ENCODE results near the gene MNAT1.
"Not testable (repeated sequence)": the region's sequence is repeated elsewhere in the genome, so short reads cannot be mapped to it uniquely, and the experiment has no call there.

The MNAT1 gene

DNA sequence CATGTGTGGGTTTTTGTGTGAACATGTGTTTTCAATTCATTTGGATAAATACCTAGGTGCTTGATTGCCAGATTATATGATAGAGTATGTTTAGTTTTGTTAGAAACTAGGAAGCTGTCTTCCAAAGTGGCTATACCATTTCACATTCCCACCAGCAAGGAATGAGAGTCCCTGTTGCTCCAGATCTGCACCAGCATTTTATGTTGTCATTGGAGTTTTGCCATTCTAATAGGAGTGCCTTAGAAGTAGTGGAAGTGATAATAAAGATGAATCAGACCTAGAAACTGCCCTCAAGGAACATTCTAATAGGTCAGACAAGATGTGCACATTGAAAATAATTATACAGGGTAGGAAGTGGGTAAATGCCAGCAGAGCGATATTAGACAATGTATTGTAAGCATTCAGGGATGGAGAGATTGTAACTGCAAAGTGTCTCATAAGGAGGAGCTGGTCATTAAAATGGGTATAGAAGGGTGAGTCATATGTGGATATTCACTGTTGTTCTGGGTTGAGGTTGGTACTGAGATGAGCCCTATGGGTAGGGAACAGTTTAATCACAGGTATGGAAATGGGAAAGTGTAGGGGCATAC lies 71.4 kb downstream of the MNAT1 start:
- DNase-seq (ENCODE audit: low read depth in 2 of 2): no peak

DNA sequence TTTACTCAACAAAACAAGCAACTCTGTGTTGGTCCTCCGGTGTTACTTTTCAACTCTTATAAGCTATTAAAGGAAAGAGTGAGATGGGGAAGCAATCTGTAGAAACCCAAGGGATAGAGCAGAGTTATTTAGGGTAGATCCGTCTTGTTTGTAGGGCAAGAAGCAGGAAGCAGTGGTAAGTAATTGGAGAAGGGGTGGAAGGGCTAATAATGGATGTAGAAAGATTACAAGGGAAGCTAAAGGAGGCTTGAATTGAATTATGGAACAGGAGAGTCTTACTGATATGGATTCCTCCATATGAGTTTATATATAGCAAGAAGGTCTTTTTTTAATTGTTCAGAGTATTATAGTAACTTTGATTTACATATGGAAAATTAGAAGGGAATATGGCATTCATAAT lies 72.7 kb downstream of the MNAT1 start:
- DNase-seq (ENCODE audit: low read depth in 2 of 2): no peak

DNA sequence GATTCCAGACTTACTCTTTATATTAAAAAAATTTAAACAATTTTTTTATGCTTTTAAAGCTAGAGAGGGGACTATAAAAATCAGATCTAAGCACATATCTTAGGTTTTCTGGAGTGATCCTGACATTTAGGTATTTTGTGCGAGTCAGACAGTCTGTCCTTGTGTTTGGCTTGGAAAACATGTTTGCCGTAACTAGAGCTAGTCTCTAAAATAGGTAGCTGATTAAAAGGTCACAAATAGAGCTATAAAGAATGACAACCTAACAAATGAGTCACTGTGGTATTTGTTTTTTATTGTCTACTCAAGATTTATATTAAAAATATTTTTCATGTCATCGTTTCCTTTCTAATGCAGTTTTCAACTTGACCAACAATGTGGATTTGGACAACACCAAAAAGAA lies 73.4 kb downstream of the MNAT1 start:
- DNase-seq (ENCODE audit: low read depth in 2 of 2): no peak

DNA sequence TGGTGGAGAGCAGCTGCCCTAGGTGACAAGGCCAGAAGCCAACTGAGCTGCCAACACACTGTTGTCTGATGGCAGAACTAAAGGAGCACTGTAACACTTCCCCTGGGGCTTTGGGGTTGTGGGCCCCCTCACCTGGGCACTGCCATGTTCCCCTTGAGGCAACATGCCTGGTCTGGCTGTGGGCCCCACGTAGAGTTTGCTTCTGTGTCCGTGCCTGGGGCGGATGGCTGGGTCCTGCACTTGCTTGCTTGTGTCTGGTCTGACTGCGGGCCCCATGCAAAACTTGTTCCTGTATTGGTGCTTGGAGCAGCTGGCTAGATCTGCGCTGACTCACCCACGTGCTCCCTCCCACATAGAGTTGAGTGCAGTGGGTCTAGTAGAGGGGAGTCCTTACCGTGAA lies 78.4 kb downstream of the MNAT1 start:
- DNase-seq (ENCODE audit: low read depth in 2 of 2): no peak

DNA sequence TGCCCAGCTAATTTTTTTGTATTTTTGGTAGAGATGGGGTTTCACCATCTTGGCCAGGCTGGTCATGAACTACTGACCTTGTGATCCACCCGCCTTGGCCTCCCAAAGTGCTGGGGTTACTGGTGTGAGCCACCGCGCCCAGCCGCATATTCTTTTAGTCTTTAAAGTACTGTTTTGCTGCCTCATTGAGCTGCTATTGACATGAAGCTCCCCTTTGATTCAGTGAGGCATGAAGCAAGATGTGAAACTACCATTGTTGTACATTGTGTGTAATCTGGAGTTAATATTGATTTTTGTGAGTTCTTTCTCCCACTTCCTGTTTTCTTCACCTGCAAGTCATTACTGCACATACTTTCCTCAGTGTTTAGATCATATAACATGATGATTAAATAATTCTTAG lies 80.8 kb downstream of the MNAT1 start:
- no peak for DNase-seq (ENCODE audit: low read depth in 2 of 2)

DNA sequence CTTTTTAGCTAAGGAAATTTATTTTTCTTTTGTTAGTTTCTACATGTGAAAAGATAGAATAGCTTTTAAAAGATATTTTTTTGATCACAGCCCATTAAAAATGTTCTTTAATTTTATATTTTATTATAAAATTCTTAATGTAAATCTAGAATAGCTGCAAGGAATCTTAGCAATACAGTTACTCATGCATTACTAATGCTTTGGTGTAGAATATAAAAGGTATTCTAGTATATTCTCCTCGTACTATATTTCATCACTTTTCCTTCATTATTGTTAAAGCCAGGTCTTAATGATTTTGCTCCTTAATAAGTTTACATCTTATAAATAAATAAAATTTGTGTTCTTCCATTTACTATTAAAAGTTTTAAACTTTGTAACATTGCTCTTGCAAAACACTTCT lies 82.6 kb downstream of the MNAT1 start:
- DNase-seq (ENCODE audit: low read depth in 2 of 2): no peak

DNA sequence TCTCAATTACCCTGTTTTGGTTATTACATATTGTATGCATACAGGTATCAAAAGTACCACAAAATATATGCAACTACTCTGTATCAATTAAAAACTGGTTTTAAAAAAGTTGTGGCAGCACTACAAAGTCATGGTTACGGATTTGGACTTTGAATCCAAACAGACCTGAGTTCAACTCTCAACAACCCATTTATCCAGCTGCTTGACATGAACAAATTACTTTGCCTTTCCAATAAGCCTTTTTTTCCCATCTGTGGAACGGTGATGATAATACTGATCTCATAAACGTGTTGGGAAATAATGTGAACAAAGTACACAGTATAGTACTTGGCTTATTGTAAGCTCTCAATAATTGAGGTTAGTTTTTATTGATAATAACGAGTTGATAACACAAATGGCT lies 85.0 kb downstream of the MNAT1 start:
- no peak for DNase-seq (ENCODE audit: low read depth in 2 of 2)

DNA sequence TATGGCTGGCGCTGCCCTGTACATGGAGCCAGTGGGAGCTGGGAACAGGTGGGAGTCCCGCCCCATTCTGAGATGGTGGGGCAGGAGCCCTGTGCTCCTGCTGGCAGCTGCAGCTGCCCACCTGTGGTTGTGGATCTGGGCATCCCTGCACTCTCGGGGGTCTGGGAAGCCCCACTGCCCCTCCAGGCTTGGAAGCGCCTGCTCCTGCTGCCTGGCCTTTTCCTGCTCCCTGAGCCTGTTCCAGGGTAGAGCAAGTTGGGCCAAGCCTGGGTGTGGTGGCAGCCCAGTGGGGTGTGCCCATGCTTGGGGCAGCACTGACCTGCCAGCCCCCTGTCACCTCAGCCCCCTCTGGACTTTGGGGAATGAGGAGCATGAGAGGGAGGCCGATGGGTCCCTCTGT lies 104.0 kb downstream of the MNAT1 start:
- no peak for DNase-seq (ENCODE audit: low read depth in 2 of 2)

DNA sequence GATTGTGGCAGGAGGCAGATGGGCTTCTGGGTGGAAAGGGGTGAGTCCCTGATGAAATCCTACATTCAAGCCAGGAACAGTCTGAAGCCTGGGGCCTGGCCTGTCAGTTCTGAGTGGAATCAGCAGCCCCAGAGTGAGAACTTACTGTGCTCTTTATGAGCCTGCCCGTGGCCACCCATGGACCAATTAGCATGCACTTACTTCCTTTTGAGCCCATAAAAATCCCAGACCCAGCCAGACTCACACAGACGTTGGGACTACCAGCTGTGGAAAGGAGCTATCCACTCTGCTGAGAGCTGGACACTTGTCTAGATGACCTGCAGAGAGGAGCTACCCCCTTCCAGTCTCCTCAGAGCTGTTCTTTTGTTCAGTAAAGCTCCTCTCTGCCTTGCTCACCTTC lies 104.5 kb downstream of the MNAT1 start:
- no peak for DNase-seq (ENCODE audit: low read depth in 2 of 2)

DNA sequence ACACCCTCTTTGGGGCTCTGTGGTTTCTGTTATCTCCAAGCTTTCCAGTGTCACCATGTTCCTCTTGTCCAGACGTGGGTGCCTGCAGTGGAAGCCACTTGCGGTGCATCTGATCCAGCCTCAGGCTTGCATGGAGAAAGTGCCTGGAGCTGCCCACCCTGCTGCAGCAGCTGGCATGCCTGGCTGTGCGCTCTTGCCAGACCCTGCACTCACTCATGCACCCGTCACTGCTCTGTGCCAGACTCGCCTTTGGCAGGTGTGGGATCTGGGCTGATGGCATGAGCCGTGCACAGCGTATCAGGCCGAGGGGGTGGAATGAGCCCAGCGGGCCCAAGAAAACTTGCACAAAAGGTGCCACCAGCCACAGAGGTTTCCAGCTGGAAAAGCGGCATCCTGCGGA lies 105.1 kb downstream of the MNAT1 start:
- DNase-seq (ENCODE audit: low read depth in 2 of 2): no peak

DNA sequence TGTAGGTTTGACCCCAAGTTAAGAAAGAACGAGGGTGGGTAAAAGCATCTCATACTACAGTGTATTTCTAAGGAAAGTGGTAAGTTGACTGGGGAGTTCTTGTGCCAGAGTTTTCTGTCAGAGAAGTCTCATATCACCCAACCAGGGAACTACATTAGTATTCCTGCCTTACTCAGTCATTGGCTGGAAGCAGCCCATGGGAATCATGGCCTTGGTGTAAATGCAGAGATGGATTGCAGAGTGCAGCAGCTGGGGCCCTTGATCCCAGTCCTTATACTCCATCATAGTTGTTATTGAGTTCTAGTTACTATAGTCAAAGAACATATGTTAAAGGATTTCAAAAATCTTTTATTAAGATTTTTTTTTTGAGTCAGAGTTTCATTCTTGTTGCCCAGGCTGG lies 105.8 kb downstream of the MNAT1 start:
- DNase-seq (ENCODE audit: low read depth in 2 of 2): no peak

DNA sequence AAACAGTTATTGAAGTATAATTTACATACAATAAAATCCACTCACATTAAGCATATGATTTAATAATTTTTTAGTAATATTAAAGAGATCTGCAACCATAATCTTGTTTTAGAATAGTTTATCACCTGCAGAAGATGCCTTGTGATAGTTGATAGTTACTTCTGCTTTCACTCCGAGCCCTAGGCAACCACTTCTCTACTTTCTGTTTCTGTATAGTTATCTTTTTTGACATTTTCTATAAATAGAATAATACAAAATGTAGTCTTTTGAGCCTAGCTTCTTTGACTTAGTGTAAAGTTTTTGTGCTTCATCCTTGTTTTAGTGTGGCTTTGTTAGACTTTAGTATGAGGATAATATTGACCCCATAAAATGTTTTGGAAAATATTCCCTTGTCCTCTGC lies 111.0 kb downstream of the MNAT1 start:
- no peak for DNase-seq (ENCODE audit: low read depth in 2 of 2)

DNA sequence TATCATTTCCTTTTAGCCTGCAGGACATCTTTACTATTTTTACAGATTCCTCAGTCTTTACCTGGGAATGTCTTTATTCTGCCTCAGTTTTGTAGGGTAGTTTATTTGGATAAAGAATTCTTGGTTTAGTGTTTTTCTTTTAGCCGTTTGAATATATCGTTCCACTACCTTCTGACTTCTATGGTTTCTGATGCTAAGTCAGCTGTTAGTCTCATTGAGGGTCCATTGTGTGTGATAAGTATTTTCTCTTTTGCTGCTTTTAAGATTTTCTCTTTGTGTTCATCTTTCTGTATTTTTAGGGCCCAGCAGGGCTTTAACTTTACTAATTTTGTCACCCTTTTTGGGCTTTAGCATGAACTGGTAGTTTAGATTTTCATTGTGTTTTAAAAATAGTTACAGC lies 113.5 kb downstream of the MNAT1 start:
- DNase-seq (ENCODE audit: low read depth in 2 of 2): no peak

DNA sequence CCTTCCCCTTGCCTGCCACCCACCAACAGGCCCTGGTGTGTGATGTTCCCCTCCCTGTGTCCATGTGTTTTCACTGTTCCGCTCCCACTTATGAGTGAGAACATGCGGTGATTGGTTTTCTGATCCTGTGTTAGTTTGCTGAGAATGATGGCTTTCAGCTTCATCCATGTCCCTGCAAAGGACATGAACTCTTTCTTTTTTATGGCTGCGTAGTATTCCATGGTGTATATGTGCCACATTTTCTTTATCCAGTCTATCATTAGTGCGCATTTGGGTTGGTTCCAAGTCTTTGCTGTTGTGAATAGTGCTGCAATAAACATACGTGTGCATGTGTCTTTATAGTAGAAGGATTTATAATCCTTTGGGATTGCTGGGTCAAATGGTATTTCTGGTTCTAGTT lies 117.1 kb downstream of the MNAT1 start:
- DNase-seq (ENCODE audit: low read depth in 2 of 2): not testable (repeated sequence)

DNA sequence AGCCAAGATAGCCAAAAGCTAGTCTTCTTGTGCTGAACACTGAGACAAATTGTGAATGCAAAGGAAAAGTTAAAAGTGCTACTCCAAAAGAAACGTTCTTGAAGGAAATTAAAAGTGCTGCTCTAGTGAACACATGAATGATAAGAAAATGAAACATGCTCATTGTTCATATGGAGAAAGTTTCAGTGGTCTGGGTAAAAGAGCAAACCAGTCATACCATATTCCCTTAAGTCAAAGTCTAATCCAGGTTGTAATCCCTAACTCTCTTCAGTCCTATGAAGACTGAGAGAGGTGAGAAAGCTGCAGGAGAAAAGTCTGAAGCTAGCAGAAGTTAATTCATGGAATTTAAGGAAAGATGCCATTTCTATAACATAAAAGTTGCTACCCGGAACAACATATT lies 121.5 kb downstream of the MNAT1 start:
- DNase-seq (ENCODE audit: low read depth in 2 of 2): no peak

DNA sequence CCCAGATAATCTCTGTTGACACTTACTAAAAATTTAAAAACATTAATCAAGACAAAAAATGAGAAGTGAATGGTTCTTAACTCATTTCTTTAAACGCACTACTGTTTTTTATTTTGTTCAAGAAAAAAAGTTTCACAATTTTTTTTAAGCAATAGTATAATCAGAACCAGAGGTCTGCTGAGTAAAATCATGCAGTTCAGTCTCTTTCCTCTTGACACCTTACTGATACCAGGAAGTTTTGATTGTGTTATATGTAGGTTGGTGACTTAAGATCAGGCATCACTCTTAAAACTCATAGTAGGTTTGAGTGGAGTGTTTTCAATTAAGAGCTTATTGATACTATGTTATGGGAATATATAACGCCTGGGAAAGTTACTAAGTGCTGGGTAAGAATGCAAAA lies 125.0 kb downstream of the MNAT1 start:
- DNase-seq (ENCODE audit: low read depth in 2 of 2): no peak

DNA sequence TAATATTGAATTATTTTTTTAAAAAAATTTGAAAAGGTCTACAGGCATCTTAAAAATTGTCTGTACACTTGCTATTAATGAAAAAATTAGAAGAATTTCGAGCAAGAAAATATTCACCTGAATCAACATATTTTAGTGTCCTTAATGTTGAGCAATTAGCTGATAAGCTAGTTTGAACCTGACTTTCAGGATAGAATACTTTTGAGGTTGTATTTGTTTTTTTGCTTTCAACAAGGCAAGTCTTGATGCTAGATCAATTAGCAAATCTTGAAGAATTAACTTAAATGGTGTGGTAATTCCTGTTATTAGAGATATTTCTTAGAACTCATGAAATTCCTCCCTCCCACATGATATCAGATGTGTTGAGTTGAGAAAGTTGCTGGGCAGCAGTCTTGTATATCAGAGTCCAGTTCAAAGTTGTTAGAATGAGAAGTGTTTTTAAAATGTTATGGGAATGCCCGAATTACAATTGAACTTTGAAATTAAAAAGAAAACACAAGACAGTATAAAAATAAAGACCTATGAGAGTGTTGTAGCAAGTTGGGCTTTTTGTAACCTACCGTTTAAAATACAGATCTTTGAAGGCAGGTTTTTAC lies 127.1 kb downstream of the MNAT1 start:
- DNase-seq (ENCODE audit: low read depth in 2 of 2): no peak

DNA sequence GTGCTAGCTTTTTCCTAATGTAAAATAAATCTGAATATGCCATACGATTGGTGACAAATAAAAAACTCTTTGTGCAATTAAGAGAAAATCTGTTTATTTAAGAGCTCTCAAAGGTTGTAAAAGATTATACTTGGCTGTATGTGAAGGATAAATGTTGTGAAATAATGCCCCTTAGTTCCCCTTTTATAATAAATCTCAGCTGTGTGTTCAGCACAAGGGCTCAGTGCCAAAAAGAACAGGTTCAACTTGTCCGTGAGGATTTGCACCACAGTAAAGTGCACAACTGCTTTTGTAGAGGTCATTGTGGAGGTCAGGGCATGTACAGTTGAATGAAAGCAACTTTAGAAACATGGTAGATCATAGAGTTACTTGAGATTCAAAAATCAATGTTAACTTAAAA lies 127.7 kb downstream of the MNAT1 start:
- DNase-seq (ENCODE audit: low read depth in 2 of 2): no peak

DNA sequence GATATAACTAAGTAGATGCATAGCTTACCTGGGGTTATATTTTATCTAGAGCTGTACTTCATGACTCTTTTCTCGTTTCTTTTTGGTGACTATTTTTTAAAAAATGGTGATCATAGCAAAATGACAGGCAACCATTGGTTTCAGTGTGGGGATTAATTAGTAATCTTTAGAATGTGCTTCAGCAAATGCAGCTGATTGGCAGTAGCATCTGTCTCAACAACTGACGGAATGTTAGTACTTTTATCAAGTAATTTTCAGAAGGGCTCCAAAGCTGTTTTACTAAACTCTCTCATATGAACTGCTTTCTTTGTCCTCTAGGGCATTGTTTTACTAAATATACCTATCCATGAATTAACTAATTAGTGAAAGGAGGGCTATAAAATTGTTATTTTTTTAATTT lies 128.7 kb downstream of the MNAT1 start:
- DNase-seq (ENCODE audit: low read depth in 2 of 2): no peak

DNA sequence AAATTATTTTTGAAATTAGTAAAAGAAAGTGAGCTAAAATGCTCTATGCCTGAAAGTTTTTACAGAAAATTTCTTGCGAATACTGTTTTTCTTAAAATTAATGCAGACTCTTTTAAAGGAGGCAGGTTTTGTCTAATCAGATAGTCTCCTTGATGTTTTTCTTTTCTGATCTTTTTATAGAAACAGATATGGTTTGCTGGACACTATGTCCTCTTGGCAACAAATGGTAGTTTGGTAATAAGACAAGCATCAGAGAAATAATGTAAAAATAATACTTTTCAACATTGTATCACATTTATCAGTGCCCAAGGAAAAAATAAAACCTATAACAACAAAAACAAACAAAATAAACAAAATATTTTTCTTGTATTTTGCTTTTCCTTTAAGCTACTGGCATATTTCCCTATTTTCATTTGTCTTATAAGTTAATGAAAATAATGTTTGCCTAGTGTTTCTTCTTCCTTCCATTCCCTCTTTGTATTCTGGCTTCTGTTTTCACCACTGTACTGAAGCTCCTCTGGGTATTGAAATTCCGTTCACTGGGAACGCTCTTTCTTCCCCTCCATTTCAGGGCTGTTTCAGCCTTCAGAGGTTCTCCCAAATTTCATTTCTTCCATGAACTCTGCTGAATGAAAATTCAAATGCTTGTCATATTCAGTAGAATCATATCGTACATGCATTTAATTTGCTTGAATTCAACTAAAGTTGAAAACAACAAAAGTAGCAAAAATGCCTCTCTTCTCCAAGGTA lies 131.0 kb downstream of the MNAT1 start:
- DNase-seq (ENCODE audit: low read depth in 2 of 2): no peak

DNA sequence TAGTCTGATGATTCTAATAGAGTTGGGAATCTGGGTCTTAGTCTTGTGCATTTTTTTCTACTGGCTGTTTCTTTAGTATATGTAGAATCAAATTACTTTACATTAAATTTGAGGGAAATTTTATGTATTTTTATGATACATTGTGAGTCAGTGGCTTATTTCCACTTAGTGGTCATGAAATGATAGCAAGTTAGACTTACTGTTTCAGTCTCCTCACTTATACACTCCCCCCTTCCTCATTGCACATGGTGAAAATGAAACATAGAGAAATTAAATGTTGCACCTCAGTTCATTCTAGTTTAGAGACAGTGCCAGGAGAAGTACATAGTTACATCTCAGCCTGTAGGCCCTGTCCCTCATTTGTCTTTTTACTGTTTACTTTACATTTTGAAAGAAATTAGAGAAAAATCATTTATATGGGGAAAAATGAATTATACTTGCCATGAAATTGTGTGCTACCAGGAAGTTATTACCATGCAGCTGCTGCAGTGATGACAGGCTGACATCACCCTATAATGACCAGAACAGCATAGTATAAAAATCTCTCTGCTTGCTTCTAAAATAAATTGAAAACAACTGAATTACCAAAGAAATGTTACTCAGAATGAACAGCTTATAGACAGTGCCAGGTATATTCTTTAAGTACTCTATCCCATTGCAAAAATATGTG lies 133.1 kb downstream of the MNAT1 start:
- DNase-seq (ENCODE audit: low read depth in 2 of 2): no peak

DNA sequence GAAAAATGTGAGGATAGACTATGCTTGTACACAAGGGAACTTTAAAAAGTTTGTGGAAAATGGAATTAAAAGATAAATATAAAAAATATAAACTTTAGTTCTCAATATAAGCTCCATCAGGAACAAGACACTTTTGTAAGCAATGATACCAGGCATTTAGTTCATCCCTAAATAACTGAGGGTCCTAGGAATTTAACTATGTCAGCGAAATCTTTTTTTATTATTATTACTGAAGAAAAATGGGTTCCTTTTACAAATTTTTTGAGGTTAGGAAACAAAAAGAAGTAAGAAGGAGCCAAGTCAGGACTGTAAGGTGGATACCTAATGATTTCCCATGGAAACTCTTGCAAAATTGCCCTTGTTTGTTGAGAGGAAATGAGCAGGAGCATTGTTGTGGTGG lies 143.6 kb downstream of the MNAT1 start:
- DNase-seq (ENCODE audit: low read depth in 2 of 2): no peak

DNA sequence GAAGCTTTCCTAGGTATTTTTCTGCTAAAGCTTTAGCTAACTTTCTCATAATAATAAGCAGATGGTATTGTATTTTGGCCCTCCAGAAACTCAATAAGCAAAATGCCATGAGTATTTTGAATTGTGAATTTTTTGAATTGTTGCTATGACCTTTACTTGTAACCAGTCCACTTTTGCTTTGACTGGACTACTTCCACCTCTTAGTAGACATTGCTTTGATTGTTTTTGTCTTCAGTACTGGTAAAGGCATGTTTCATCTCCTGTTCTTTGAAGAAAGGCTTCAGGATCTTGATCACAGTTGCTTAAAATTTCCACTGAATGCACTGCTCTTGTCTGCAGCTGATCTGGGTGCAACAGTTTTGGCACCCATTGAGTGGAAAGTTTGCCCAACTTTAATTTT lies 144.0 kb downstream of the MNAT1 start:
- no peak for DNase-seq (ENCODE audit: low read depth in 2 of 2)
